K562 (cell line): Measurements from ENCODE around the gene ZNF277. TPM values are rescaled to one million over a fixed set of nuclear protein-coding genes. Genes with fewer than 3 reads are reported as not detected.

ENCODE experiments used
- ATAC-seq: fragments of 200-7000 bp; cut with Tn5 transposase; 3 replicates; pipeline ENCODE4 v1.9.1; 2020; ENCODE audit warnings: moderate library complexity
- BruUV-seq: library from RNA; stranded (reverse); fragments of 400-500 nt; replicated peaks from 2 replicates; lab custom pipeline; 2021; lab: Mats Ljungman, UMichigan
- CTCF ChIA-PET: fragments of 300-600 bp; formaldehyde crosslinking; extraction: SDS; loops from one replicate; lab custom pipeline; 2021; ENCODE audit warnings: low intra/inter-chr PET ratio; lab: Yijun Ruan, JAX
- POLR2A ChIA-PET: fragments of 300-600, 350-650 bp; sonication (Branson Sonifier 250); formaldehyde crosslinking; extraction: SDS; loops from one replicate; lab custom pipeline; 2021; ENCODE audit warnings: antibody characterized with exemption, inconsistent platforms; lab: Yijun Ruan, JAX
- DNase-seq, 4 experiments: peaks; one replicate each; pipeline versions ENCODE4 v3.0.0 to v3.0.0-alpha.2; 2011 to 2018; ENCODE audit warnings: low spot score in 3 of 4, mixed read lengths in 3 of 4; ENCODE audit errors: extremely low read depth in 1 of 4
- FAIRE-seq: peaks from 2 replicates; lab custom pipeline; 2011; peaks lifted over from hg19 to GRCh38; lab: Jason Lieb, UNC
- H2AFZ ChIP-seq: 2 replicates; pipeline ENCODE4 v1.6.0; 2011; ENCODE audit warnings: low read depth, low read length, control low read depth, inconsistent platforms
- H3K27ac ChIP-seq: fragments of 200-600 bp; 3 replicates; pipeline ENCODE4 v1.8.0; 2011; ENCODE audit warnings: low read depth, mild to moderate bottlenecking, control low read depth, inconsistent platforms, low read length, moderate library complexity, mixed read lengths; ENCODE audit errors: extremely low read depth
- H3K27me3 ChIP-seq, 2 experiments: fragments of 300-600 bp in 1 of 2; 2 replicates in 1 of 2; 3 replicates in 1 of 2; pipeline versions ENCODE4 v1.6.0 to v1.8.0; 2011; ENCODE audit warnings: inconsistent platforms in 2 of 2, low read length in 2 of 2, mild to moderate bottlenecking in 1 of 2, mixed read lengths in 1 of 2, moderate library complexity in 1 of 2; ENCODE audit not compliant: control insufficient read depth in 2 of 2, insufficient read depth in 2 of 2
- H3K36me3 ChIP-seq: fragments of 300-600 bp; 3 replicates; pipeline ENCODE4 v1.8.0; 2011; ENCODE audit warnings: mild to moderate bottlenecking, low read length, inconsistent platforms; ENCODE audit not compliant: control insufficient read depth, insufficient read depth
- H3K4me1 ChIP-seq, 2 experiments: fragments of 200-600 bp in 1 of 2; replicated peaks in 1 of 2; 2 replicates in 1 of 2; 3 replicates in 1 of 2; pipeline versions ENCODE4 v1.5.1 to v1.8.0; 2011; ENCODE audit warnings: inconsistent platforms in 2 of 2, low read length in 2 of 2, mild to moderate bottlenecking in 1 of 2, mixed read lengths in 1 of 2, moderate library complexity in 1 of 2; ENCODE audit not compliant: control insufficient read depth in 2 of 2, insufficient read depth in 2 of 2
- H3K4me2 ChIP-seq: 2 replicates; pipeline ENCODE4 v1.6.1; 2011; ENCODE audit warnings: low read length, control low read depth, inconsistent platforms, mixed read lengths; ENCODE audit not compliant: insufficient read depth
- H3K4me3 ChIP-seq: fragments of 200-600 bp; sonication (generic), shearing (Covaris generic); 2 replicates; pipeline ENCODE4 v1.5.1; 2016; ENCODE audit warnings: control low read depth, inconsistent platforms
- H3K79me2 ChIP-seq: fragments of 200-600 bp; 3 replicates; pipeline ENCODE4 v1.8.0; 2011; ENCODE audit warnings: low read length, inconsistent platforms; ENCODE audit not compliant: control insufficient read depth, insufficient read depth
- H3K9ac ChIP-seq, 2 experiments: 2 replicates each; pipeline versions ENCODE4 v1.6.0 to v1.6.1; 2011; ENCODE audit warnings: low read depth in 2 of 2, low read length in 2 of 2, control low read depth in 1 of 2, inconsistent platforms in 1 of 2, mild to moderate bottlenecking in 1 of 2, mixed read lengths in 1 of 2; ENCODE audit not compliant: insufficient read depth in 1 of 2
- H3K9me1 ChIP-seq: one replicate; pipeline ENCODE4 v1.6.0; 2011; ENCODE audit warnings: inconsistent platforms, mild to moderate bottlenecking, low read length, moderate library complexity; ENCODE audit not compliant: control insufficient read depth, insufficient read depth
- H3K9me3 ChIP-seq: replicated peaks from 2 replicates; pipeline ENCODE4 v1.5.1; 2011; ENCODE audit warnings: low read depth, low read length, inconsistent platforms; ENCODE audit not compliant: control insufficient read depth, insufficient read depth
- H4K20me1 ChIP-seq: replicated peaks from 2 replicates; pipeline ENCODE4 v1.6.1; 2011; ENCODE audit warnings: low read length, inconsistent platforms, mixed read lengths; ENCODE audit not compliant: control insufficient read depth, insufficient read depth
- CBX8 ChIP-seq: fragments of 200-600 bp; sonication (generic); IDR thresholded peaks from 2 replicates; pipeline ENCODE4 v1.6.1; 2012; ENCODE audit warnings: borderline replicate concordance, mixed run types, low read depth, mild to moderate bottlenecking, moderate library complexity, mixed read lengths, low read length, control low read depth, inconsistent platforms; ENCODE audit not compliant: poor library complexity, severe bottlenecking; ENCODE audit errors: extremely low read depth
- SMAD1 ChIP-seq: fragments of 150-350 bp; IDR thresholded peaks from 2 replicates; pipeline ENCODE4 v1.6.1; 2014; ENCODE audit warnings: low read length, low read depth; ENCODE audit not compliant: partially characterized antibody
- WGBS: fragments of 100-300 bp; shearing (Covaris generic); methylation state at CpG from one replicate; pipeline ENCODE4 v1.1.6; 2016; ENCODE audit warnings: low coverage, mixed read lengths; ENCODE audit not compliant: insufficient coverage; ENCODE audit errors: missing lambda C conversion rate; 5-methylcytosine and 5-hydroxymethylcytosine counted together
- in situ Hi-C: fragments of 300-500 bp; cut with MboI; formaldehyde crosslinking; loops from 4 replicates; pipeline ENCODE4 v1.15.0; 2018; ENCODE audit warnings: inconsistent platforms, mixed read lengths
- intact Hi-C: fragments of 100-400 bp; cut with micrococcal nuclease; formaldehyde crosslinking; loops from 2 replicates; pipeline ENCODE4 v1.14.2; 2022
- polyA plus RNA-seq, 8 experiments: library from polyadenylated mRNA; depleted of rRNA in 4 of 8; stranded (reverse) in 5 of 8; unstranded in 3 of 8; fragments of >200 nt; fragmentation: Nextera tagmentation in 2 of 8; fragmentation: Illumina TruSeq in 1 of 8; extraction: Ambion mirVana in 2 of 8; extraction: Trizol in 1 of 8; gene quantifications; 2 replicates each; pipeline versions ENCODE4 v1.2.1 to v1.2.3, GENCODE V29; 2011 to 2014; ENCODE audit warnings: inconsistent platforms in 1 of 8, missing spikeins in 1 of 8
- total RNA-seq, 7 experiments: library from RNA; depleted of rRNA in 6 of 7; stranded (reverse); fragments of >200 nt in 6 of 7; fragmentation: Illumina TruSeq in 2 of 7; extraction: Trizol in 2 of 7; gene quantifications; 2 replicates each; pipeline versions ENCODE4 v1.2.1 to v1.2.3, GENCODE V29; 2011 to 2021; ENCODE audit warnings: low replicate concordance in 1 of 7

ZNF277 gene
- total and polyA plus RNA-seq, 9 of the 15 experiments (the other 6 are each of a cell fraction or from before 2014, with no cell fraction given), result 18.8 to 33.5 (median 27.7) TPM

DNA sequence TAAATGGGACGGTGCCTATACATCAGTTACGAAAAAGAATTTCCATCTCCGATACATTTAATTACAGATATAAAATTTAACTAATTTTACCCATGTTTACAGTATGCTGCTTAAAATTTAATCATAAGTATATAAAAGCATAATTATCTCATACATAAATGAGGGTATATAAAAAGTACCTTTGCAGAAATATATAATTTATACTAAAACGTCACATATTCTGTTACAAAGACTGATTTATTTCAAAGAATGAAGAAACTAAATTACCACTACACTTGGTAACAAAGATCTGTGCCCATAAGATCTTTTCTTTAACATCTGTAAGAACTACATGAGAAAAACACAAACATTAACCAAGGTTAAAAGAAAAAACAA, 3.1 kb upstream of the ZNF277 start:
- H3K9ac ChIP-seq, result no peak overlapping the region
- in situ Hi-C loops, result no loop called here
- H4K20me1 ChIP-seq, result no peaks in the 10 kb centered on the region
- WGBS, result 4% methylated on average over 4 of the region's 4 CpGs
- no peak overlapping the region for H3K27ac ChIP-seq
- peaks cover 12 to 16% of the 10 kb centered on the region in 2 experiments; a peak in 4 of 5 replicates for H3K4me1 ChIP-seq
- ATAC-seq (no peak), FAIRE-seq (no peak), DNase-seq (no peak)
- no peak overlapping the region for H3K4me3 ChIP-seq
- H3K4me2 ChIP-seq, result no peak overlapping the region
- no peaks in the 10 kb centered on the region for H3K9me3 ChIP-seq
- POLR2A ChIA-PET, result interaction anchor here (1.1 kb wide), 1 partner anchor 32 kb away, joined by 3 read pairs; no protein-coding TSS in a partner anchor
- intact Hi-C loops, result loop anchor here (10.0 kb wide), 2 partner anchors 211 to 291 kb away; no protein-coding TSS in a partner anchor
- no peaks in the 10 kb centered on the region for H3K9me1 ChIP-seq
- CTCF ChIA-PET, result no interaction called here
- no peaks in the 10 kb centered on the region for H3K36me3 ChIP-seq
- TF ChIP-seq SMAD1 (no peak), CBX8 (peak; percentile 91)
- TF ChIP-seq, all 486 proteins: peak for 1
- peaks cover 24 to 28% of the 10 kb centered on the region in 2 experiments for H3K27me3 ChIP-seq
- no TSS peak for BruUV-seq
- H2AFZ ChIP-seq, result no peak overlapping the region
- H3K79me2 ChIP-seq, result peaks cover 14% of the 10 kb centered on the region
